ENCODE data around the gene GPC1.

GRCh38 chr2:240477916-240478315, 42.5 kb downstream of the GPC1 start:
- TF ChIP-seq CTCF (IDR thresholded peaks at IDR 0.05) (no peak), POLR2A (IDR thresholded peaks at IDR 0.05) (no peak)

All from uterus (tissue), 2 donors.